DND-41 (cell line): ENCODE results near the gene MMGT1.

Source experiments
- ATAC-seq: fragments of 200-7000 bp; cut with Tn5 transposase; 3 replicates; pipeline ENCODE4 v1.9.1; 2021; ENCODE audit warnings: low read depth; ENCODE audit not compliant: insufficient read depth
- DNase-seq: peaks from one replicate; pipeline ENCODE4 v3.0.0-alpha.2; 2020
- H2AFZ ChIP-seq: 2 replicates; pipeline ENCODE4 v1.6.0; 2012; ENCODE audit warnings: low read depth, low read length
- H3K27ac ChIP-seq: 2 replicates; pipeline ENCODE4 v1.5.1; 2012; ENCODE audit warnings: low read length, inconsistent platforms
- H3K27me3 ChIP-seq: fragments of 200-600 bp; sonication (generic); 2 replicates; pipeline ENCODE4 v1.6.0; 2012; ENCODE audit warnings: low read length, mild to moderate bottlenecking, inconsistent platforms; ENCODE audit not compliant: insufficient read depth, poor library complexity
- H3K36me3 ChIP-seq: 2 replicates; pipeline ENCODE4 v1.5.1; 2012; ENCODE audit warnings: low read length, inconsistent platforms; ENCODE audit not compliant: insufficient read depth
- H3K4me1 ChIP-seq: 2 replicates; pipeline ENCODE4 v1.5.1; 2012; ENCODE audit warnings: mild to moderate bottlenecking, low read length; ENCODE audit not compliant: insufficient read depth
- H3K4me2 ChIP-seq: 2 replicates; pipeline ENCODE4 v1.6.0; 2012; ENCODE audit warnings: mild to moderate bottlenecking, moderate library complexity, low read length, inconsistent platforms; ENCODE audit not compliant: insufficient read depth
- H3K4me3 ChIP-seq, 2 experiments: fragments of 200-600 bp in 1 of 2; shearing (Covaris generic) in 1 of 2; 2 replicates each; pipeline ENCODE4 v1.5.1; 2012 to 2016; ENCODE audit warnings: inconsistent platforms in 2 of 2, low read length in 2 of 2, mild to moderate bottlenecking in 2 of 2, low read depth in 1 of 2, moderate library complexity in 1 of 2
- H3K79me2 ChIP-seq: 2 replicates; pipeline ENCODE4 v1.6.0; 2012; ENCODE audit warnings: low read length, inconsistent platforms; ENCODE audit not compliant: insufficient read depth
- H3K9ac ChIP-seq: 2 replicates; pipeline ENCODE4 v1.6.0; 2012; ENCODE audit warnings: low read depth, mild to moderate bottlenecking, inconsistent platforms, low read length, moderate library complexity
- H3K9me3 ChIP-seq: 2 replicates; pipeline ENCODE4 v1.5.1; 2012; ENCODE audit warnings: low read length, moderate library complexity, mild to moderate bottlenecking, inconsistent platforms; ENCODE audit not compliant: insufficient read depth, severe bottlenecking
- H4K20me1 ChIP-seq: 2 replicates; pipeline ENCODE4 v1.6.0; 2012; ENCODE audit warnings: low read length; ENCODE audit not compliant: insufficient read depth
- EZH2 ChIP-seq: IDR thresholded peaks from 3 replicates; pipeline ENCODE4 v1.6.1; 2012; ENCODE audit warnings: borderline replicate concordance, low read depth, mild to moderate bottlenecking, moderate library complexity, low read length, inconsistent platforms; ENCODE audit not compliant: severe bottlenecking
- TF ChIP-seq, protein P1 (sequence below): IDR thresholded peaks from 2 replicates; pipeline ENCODE4 v1.5.1; 2012; ENCODE audit warnings: borderline replicate concordance, low read length, moderate library complexity, mild to moderate bottlenecking; ENCODE audit not compliant: poor library complexity, severe bottlenecking; ENCODE audit errors: extremely low read depth

MMGT1 gene

DNA sequence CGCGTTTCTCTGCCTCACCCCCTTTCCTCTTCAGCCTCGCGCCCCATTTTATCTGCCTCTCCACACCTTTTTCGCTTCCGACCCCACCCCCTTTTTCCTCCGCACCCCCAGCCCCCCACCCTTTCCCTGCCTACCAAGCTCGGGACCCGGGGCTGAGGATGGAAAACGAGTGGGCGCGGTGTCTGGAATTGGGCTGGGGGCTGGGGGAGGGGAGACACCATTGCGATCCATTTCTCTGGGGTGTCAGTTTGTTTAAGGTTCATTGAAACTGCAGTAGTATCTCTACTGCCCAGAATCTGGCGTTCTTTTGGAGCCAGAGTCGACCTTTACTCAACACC is 12.2 kb upstream of the MMGT1 start:
- peak overlapping the region; percentile 71 for H3K9ac ChIP-seq
- H3K4me3 ChIP-seq = peak overlapping the region; percentile 68 to 77

DNA sequence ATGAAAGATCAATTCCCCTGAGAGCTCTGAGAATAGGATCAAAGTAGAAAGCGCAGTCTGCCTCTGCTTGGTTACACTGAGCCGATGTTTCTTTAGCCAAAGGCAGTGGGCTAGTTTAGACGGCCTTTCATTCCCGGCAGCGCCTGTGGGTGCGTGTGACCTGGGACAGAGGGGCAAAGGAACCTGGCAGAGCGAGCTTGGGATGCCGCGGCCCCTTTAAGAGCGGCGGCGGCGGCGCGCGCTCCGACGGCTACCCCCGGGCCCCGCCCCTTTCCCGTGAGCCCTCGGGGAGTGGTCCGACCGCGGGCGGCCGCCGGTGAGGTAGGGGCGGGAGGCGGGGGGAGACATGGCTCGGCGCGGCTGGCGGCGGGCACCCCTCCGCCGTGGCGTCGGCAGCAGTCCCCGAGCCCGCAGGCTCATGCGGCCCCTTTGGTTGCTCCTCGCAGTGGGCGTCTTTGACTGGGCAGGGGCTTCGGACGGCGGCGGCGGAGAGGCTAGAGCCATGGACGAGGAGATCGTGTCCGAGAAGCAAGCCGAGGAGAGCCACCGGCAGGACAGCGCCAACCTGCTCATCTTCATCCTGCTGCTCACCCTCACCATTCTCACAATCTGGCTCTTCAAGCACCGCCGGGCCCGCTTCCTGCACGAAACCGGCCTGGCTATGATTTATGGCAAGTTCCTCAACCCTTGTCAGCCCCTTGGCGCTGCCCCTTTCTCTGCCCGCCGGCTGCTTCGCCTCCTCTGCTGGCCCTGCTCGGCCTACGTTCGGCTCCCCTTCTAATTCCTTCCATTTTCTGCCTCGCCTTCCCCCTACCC is 11.6 kb upstream of the MMGT1 start, which contains the start of gene SLC9A6:
Gene SLC9A6 (plus strand): TSS at position 279 of the 816 bp plus-strand sequence. CDS start 224 bp downstream, at position 503.
- Histone ChIP-seq H3K79me2 (peaks cover 39% of the 10 kb centered on the region), H3K9me3 (no peaks in the 10 kb centered on the region), H3K4me3 (peak within 1 kb of the TSS; percentile 68 to 77), H2AFZ (peak within 1 kb of the TSS; percentile 86), H3K27me3 (no peaks in the 10 kb centered on the region), H3K9ac (peak within 1 kb of the TSS; percentile 71), H3K27ac (peak within 1 kb of the TSS; percentile 83), H3K4me1 (peaks cover 41% of the 10 kb centered on the region), H4K20me1 (no peaks in the 10 kb centered on the region), H3K4me2 (peak within 1 kb of the TSS; percentile 79), H3K36me3 (no peaks in the 10 kb centered on the region)
- TF ChIP-seq, protein P1, sequence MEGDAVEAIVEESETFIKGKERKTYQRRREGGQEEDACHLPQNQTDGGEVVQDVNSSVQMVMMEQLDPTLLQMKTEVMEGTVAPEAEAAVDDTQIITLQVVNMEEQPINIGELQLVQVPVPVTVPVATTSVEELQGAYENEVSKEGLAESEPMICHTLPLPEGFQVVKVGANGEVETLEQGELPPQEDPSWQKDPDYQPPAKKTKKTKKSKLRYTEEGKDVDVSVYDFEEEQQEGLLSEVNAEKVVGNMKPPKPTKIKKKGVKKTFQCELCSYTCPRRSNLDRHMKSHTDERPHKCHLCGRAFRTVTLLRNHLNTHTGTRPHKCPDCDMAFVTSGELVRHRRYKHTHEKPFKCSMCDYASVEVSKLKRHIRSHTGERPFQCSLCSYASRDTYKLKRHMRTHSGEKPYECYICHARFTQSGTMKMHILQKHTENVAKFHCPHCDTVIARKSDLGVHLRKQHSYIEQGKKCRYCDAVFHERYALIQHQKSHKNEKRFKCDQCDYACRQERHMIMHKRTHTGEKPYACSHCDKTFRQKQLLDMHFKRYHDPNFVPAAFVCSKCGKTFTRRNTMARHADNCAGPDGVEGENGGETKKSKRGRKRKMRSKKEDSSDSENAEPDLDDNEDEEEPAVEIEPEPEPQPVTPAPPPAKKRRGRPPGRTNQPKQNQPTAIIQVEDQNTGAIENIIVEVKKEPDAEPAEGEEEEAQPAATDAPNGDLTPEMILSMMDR = no peak
- TF ChIP-seq EZH2 = no peak
- DNase-seq = peak; percentile 76
- peak; percentile 94 for ATAC-seq

More for the DNA sequence above, 12.2 kb upstream of the MMGT1 start:
- no peaks in the 10 kb centered on the region for H3K9me3 ChIP-seq
- H4K20me1 ChIP-seq = no peaks in the 10 kb centered on the region
- H3K79me2 ChIP-seq = peaks cover 39% of the 10 kb centered on the region
- no peak for TF ChIP-seq EZH2
- TF ChIP-seq, protein P1 = no peak
- H2AFZ ChIP-seq = peak overlapping the region; percentile 81; the same call in 1 of the 2 replicates
- no peaks in the 10 kb centered on the region for H3K36me3 ChIP-seq
- peak overlapping the region; percentile 76 for H3K27ac ChIP-seq
- peaks cover 41% of the 10 kb centered on the region for H3K4me1 ChIP-seq
- peak overlapping the region; percentile 79 for H3K4me2 ChIP-seq
- H3K27me3 ChIP-seq = no peaks in the 10 kb centered on the region
- DNase-seq (no peak), ATAC-seq (no peak)

DNA sequence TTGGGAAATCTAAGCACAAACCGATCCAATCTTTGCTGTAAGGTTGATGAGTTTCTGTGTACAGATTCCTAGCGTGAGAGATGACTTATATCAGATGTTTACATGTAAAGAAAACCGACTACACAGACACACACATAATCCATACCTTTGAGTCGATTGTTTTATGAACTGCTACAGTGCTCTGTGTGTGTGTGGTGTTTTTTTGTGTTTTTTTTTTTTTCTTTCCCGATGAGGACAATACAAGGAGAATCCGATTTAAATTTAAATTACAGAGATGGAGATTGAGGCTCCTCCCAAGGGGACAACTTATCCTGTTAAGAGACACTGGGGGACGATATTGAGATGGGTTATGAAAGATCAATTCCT is 11.0 kb upstream of the MMGT1 start:
- Histone ChIP-seq H3K4me1 (peaks cover 41% of the 10 kb centered on the region), H3K9me3 (no peaks in the 10 kb centered on the region), H4K20me1 (no peaks in the 10 kb centered on the region), H3K4me2 (peak overlapping the region; percentile 79), H3K36me3 (no peaks in the 10 kb centered on the region), H3K4me3 (peak overlapping the region; percentile 68 to 77), H3K9ac (peak overlapping the region; percentile 71), H3K79me2 (peaks cover 39% of the 10 kb centered on the region), H3K27me3 (no peaks in the 10 kb centered on the region), H3K27ac (peak overlapping the region; percentile 83), H2AFZ (peak overlapping the region; percentile 86)
- ATAC-seq (peak; percentile 22), DNase-seq (no peak)
- TF ChIP-seq, protein P1 = no peak
- no peak for TF ChIP-seq EZH2
